Adrenal gland (tissue), 5 donors: ENCODE measurements around the gene CA7.

Experiments used
- CTCF ChIP-seq, 6 experiments: fragments of 450-650 bp in 4 of 6; fragments of 200-600 bp in 2 of 6; sonication (generic) in 1 of 6; IDR thresholded peaks; 1 replicate in 5 of 6; 2 replicates in 1 of 6; pipeline versions ENCODE4 v1.5.1 to v1.8.0; 2016 to 2021; ENCODE audit warnings: antibody characterized with exemption in 6 of 6, mild to moderate bottlenecking in 2 of 6, moderate library complexity in 1 of 6
- POLR2A ChIP-seq, 2 donors: fragments of 450-650 bp; IDR thresholded peaks; one replicate each; pipeline ENCODE4 v1.6.1; 2017; ENCODE audit warnings: antibody characterized with exemption in 2 of 2, mild to moderate bottlenecking in 2 of 2, moderate library complexity in 1 of 2
- donor health status: DM: no; HTN: no; CAD: no.

- TF ChIP-seq CTCF (IDR thresholded peaks at IDR 0.05): no peak
- no peak for TF ChIP-seq POLR2A (IDR thresholded peaks at IDR 0.05)
Measured at GRCh38 chr16:66859397-66860068, 15.3 kb downstream of the CA7 start.
